Fibroblast of the aortic adventitia (primary cell): ENCODE results near the gene TNFRSF13B. TPM values are rescaled to one million over a fixed set of nuclear protein-coding genes. Genes with fewer than 3 reads are reported as not detected.
"Not testable (repeated sequence)": the region's sequence is repeated elsewhere in the genome, so short reads cannot be mapped to it uniquely, and the experiment has no call there.

Source experiments
- DNase-seq: peaks from one replicate; pipeline ENCODE4 v3.0.0-alpha.2; 2010; ENCODE audit warnings: low read depth
- H3K4me3 ChIP-seq: 2 replicates; pipeline ENCODE4 v1.5.1; 2011; ENCODE audit warnings: low read depth, mild to moderate bottlenecking, control low read depth, low read length, moderate library complexity
- small RNA-seq: library from RNA; depleted of rRNA; stranded (forward); fragments of <200 nt; gene quantifications from one replicate; pipeline ENCODE3, GENCODE V24; 2012
- total RNA-seq: library from RNA; depleted of rRNA; stranded (reverse); fragments of >200 nt; gene quantifications from 2 replicates; pipeline ENCODE4 v1.2.3, GENCODE V29; 2012; ENCODE audit warnings: low replicate concordance
- TF ChIP-seq, protein P1 (sequence below): IDR thresholded peaks from 2 replicates; pipeline ENCODE4 v1.5.1; 2011; ENCODE audit warnings: mild to moderate bottlenecking, low read length, control low read depth, inconsistent platforms; ENCODE audit not compliant: insufficient read depth

TNFRSF13B gene
- total RNA-seq, 1 donor, result not detected

DNA sequence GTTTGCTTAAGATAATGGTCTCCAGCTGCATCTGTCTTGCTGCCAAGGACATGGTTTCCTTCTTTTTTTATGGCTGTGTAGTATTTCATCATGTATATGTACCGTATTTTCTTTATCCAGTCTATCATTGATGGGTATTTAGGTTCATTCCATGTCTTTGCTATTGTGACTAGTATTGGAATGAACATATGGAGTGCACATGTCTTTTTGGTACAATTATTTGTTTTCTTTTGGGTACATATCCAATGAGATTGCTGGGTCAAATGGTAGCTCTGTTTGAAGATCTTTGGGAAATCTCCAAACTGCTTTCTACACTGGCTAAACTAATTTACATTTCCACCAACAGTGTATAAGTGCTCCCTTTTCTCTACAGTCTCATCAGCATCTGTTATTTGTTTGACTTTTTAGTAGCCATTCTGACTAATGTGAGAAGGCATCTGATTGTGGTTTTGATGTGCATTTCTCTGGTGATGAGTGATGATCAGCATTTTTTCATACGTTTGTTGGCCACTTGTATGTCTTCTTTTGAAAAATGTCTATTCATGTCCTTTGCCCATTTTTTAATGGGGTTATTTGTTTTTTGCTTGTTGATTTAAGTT, 66.2 kb downstream of the TNFRSF13B start:
- TF ChIP-seq, protein P1, sequence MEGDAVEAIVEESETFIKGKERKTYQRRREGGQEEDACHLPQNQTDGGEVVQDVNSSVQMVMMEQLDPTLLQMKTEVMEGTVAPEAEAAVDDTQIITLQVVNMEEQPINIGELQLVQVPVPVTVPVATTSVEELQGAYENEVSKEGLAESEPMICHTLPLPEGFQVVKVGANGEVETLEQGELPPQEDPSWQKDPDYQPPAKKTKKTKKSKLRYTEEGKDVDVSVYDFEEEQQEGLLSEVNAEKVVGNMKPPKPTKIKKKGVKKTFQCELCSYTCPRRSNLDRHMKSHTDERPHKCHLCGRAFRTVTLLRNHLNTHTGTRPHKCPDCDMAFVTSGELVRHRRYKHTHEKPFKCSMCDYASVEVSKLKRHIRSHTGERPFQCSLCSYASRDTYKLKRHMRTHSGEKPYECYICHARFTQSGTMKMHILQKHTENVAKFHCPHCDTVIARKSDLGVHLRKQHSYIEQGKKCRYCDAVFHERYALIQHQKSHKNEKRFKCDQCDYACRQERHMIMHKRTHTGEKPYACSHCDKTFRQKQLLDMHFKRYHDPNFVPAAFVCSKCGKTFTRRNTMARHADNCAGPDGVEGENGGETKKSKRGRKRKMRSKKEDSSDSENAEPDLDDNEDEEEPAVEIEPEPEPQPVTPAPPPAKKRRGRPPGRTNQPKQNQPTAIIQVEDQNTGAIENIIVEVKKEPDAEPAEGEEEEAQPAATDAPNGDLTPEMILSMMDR, result no peak

DNA sequence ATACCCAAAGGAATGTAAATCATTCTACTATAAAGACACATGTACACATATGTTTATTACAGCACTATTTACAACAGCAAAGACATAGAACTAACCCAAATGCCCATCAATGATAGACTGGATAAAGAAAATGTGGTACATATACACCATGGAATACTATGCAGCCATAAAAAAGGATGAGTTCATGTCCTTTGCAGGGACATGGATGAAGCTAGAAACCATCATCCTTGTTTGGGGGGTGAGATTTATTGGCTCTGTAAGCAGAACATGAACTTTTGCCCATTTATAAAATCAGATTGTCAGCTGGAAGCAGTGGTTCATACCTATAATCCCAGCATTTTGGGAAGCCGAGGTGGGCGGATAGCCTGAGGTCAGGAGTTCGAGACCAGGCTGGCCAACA, 68.8 kb downstream of the TNFRSF13B start:
- not testable (repeated sequence) for DNase-seq, H3K4me3 ChIP-seq

More for the DNA sequence above, 66.2 kb downstream of the TNFRSF13B start:
- DNase-seq, result peak; percentile 68
- H3K4me3 ChIP-seq, result no peak overlapping the region

DNA sequence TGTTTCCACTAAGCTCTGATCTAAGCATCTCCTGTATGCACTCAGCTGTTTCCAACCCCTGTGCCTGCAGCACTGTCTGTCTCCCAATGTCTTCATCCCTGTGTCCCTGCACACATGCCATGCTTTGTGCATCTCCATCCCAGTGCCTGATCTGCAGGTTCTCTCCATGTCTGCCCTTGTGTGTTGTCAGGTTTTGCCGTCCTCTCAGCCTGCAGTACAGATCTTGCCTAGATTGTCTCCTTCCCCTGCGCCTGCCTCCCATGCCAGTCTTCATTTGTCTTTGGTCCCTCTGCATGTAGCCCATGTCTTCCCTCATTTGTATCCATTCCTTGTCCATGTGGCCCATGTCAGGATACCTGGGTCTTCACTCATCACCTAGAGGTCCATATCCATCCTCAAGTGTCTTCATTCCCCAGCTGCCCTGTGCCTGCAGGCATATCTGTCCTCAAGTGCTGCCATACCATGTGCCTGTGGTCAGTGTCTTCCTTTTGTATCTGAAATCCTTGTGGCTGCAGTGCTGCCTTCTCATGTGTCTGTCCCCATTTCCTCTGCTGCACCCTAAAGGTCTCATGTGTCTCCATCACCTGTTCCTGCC, 71.5 kb downstream of the TNFRSF13B start:
- TF ChIP-seq, protein P1, result no peak
- no peak overlapping the region for H3K4me3 ChIP-seq

DNA sequence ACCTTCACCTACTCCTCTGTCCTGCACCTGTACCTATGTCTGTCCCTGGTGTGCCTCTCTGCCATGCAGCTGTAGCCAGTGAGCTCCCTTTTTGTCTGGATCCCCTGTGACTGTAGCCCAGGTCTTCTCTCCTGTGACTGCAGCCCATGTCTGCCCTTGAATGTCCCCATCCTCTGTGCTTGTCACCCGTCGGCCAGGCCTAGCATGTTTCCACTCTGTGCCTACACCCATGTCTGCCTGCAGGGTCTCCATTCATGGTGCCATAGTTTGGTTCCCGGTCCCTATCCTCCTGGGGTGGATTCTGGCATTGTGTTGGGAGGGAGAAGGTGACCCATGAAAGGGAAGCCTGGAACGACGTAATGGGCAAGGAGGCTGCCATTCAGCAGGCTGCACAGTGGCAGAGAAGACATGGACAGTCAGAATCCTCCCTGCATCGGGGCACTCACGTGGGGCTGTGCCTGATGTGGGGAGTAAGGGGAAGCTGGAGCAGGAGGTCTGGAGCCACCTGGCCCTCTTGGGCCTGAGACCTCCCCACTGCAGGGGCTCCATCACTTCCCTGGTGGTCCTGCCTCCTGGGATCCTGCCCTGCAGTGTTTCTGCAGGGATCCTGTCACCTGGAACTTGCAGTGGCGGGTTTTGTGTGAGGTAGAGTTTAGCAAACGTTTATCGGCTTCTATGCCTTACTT, 74.6 kb downstream of the TNFRSF13B start:
- not testable (repeated sequence) for DNase-seq, H3K4me3 ChIP-seq

More for the DNA sequence above, 71.5 kb downstream of the TNFRSF13B start:
- DNase-seq, result no peak

DNA sequence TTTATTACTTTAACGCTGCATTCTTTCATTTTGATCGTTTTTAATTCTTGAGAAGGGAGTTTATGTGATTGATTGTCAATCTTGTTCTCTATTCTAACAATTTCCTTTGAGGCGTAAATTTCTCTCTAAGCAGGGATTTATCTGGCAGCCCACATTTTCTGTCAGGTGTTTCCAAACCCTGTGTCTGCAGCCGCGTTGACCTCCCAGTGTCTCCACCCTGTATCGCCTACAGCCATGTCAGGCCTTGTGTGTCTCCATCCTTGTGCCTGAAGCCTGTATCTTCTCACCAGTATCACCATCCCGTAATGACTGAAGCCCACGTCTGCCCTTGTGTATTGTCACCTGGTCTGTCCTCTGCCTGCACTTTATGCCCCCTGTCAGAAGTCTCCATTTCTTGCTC, 75.7 kb downstream of the TNFRSF13B start:
- H3K4me3 ChIP-seq, DNase-seq: not testable (repeated sequence)

DNA sequence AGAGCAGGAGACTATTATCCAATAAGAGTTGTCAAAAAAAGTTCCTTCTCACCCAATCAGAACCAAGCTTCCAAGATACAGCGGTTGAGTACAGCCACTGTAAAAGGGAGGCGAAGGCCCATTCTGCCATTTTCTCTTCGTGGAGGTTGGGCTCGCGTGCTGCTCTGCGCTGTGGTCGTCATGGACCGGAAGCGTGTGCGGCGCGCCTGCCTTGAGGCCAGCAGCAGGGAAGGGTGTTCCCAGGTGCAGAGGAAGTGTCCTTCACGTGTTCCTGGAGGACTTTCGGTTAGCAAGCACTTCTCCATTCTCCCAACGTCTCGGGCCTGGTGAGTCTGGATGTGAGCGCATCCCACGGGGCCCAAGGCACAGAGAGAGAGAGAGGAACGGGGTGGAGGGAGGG, 78.4 kb downstream of the TNFRSF13B start:
- not testable (repeated sequence) for H3K4me3 ChIP-seq, DNase-seq

DNA sequence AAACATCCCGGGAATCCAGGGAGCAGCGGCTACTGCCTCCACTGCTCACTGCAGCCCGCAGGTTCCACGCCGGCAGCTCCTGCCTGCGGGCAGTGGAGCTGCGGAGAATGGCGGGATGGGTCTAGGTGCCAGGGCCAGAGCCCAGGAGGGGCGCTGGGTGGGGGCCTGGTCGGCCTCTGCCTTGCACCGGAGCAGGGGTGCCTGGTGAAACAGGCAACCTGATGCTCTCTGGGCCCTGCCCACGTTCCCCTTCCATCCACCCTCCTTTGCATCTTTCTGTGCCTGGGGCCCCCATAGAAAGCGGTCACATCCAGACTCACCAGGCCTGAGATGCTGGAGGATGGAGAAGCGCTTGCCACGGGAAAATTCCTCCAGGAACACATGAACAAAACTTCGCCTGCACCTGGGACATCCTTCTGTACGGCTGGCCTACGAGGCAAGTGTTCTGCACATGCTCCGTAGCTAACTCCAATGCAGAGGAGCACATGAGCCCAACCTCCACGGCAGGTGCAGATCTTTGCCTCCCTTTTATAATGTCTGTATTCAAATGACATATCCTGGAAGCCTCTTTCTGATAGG, 79.0 kb downstream of the TNFRSF13B start:
- not testable (repeated sequence) for DNase-seq

DNA sequence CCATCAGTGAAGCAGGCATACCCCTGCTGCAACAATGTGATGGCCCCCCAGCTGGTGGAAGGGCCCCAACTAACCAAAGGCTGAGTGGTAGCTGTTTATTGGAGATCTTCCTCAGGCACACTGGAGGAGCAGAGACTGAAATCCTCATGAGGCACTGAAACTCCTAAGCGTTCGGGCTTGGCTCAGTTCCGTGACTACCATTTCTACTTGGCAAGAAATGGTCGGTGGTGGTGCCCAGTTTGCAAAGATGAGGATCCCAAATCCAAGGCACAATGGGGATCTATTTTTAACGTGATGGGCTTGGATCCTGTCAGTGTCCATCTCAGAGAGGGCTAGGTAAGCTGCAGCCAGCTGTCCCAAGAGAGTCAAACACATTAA, 82.8 kb downstream of the TNFRSF13B start:
- no peak for DNase-seq
- H3K4me3 ChIP-seq, result no peak overlapping the region
- TF ChIP-seq, protein P1, result no peak

More for the DNA sequence above, 79.0 kb downstream of the TNFRSF13B start:
- H3K4me3 ChIP-seq, result not testable (repeated sequence)

Small RNA genes lying within 50 kb of the gene (small RNA-seq; reads per million reads assigned to genes)
- gene AL353996.1, result not detected

Other genes with a start within 250 kb of the TNFRSF13B start
- gene MPRIP, start 70.3 kb upstream of the TNFRSF13B start, total RNA-seq, result 86.5 and 102 TPM in 2 replicates
- 3.1 and 4.3 TPM in 2 replicates for gene PLD6, start 234.2 kb upstream of the TNFRSF13B start, total RNA-seq